Activated CD8-positive, alpha-beta T cell treated with anti-CD3 and anti-CD28 coated beads for 36 hours (primary cell): ENCODE data around the gene RGSL1. TPM values are rescaled to one million over a fixed set of nuclear protein-coding genes. Genes with fewer than 3 reads are reported as not detected.

ENCODE experiments used
- ATAC-seq: fragments of 200-7000 bp; cut with Tn5 transposase; one replicate; pipeline ENCODE4 v1.10.0; 2021; ENCODE audit warnings: mild to moderate bottlenecking, moderate library complexity
- CTCF ChIA-PET: fragments of 350-600 bp; sonication (Branson Sonifier 250); formaldehyde crosslinking; loops from one replicate; lab custom pipeline; 2021; ENCODE audit warnings: antibody characterized with exemption; lab: Charles Lee
- POLR2A ChIA-PET: fragments of 350-600 bp; sonication (Branson Sonifier 250); formaldehyde crosslinking; loops from one replicate; lab custom pipeline; 2021; ENCODE audit warnings: antibody characterized with exemption; lab: Charles Lee
- DNase-seq: peaks from one replicate; pipeline ENCODE4 v3.0.0-alpha.2; 2020
- H3K27ac Mint-ChIP-seq: one replicate; pipeline ENCODE4 v1.8.0; 2021; ENCODE audit warnings: mild to moderate bottlenecking, mixed read lengths
- H3K27me3 Mint-ChIP-seq: one replicate; pipeline ENCODE4 v1.8.0; 2021; ENCODE audit warnings: mixed read lengths
- H3K36me3 Mint-ChIP-seq: one replicate; pipeline ENCODE4 v1.8.0; 2021; ENCODE audit warnings: low read depth, mixed read lengths
- H3K4me1 Mint-ChIP-seq: one replicate; pipeline ENCODE4 v1.8.0; 2021; ENCODE audit warnings: low read depth, mixed read lengths
- H3K4me3 Mint-ChIP-seq: one replicate; pipeline ENCODE4 v1.8.0; 2021; ENCODE audit warnings: mild to moderate bottlenecking, moderate library complexity, mixed read lengths
- H3K9me3 Mint-ChIP-seq: one replicate; pipeline ENCODE4 v1.8.0; 2021; ENCODE audit warnings: mixed read lengths
- intact Hi-C: fragments of 100-400 bp; cut with micrococcal nuclease; formaldehyde crosslinking; loops from one replicate; pipeline ENCODE4 v1.10.0; 2022
- total RNA-seq, 2 experiments: library from RNA; stranded (reverse); gene quantifications; one replicate each; pipeline ENCODE4 v1.2.3, GENCODE V29; 2021
- TF ChIP-seq, protein P1 (sequence below): fragments of 200-600 bp; IDR thresholded peaks from one replicate; pipeline ENCODE4 v1.8.0; 2022; ENCODE audit warnings: antibody characterized with exemption, mild to moderate bottlenecking

Gene RGSL1
- total RNA-seq, 2 experiments from 2014 or later = not detected

DNA sequence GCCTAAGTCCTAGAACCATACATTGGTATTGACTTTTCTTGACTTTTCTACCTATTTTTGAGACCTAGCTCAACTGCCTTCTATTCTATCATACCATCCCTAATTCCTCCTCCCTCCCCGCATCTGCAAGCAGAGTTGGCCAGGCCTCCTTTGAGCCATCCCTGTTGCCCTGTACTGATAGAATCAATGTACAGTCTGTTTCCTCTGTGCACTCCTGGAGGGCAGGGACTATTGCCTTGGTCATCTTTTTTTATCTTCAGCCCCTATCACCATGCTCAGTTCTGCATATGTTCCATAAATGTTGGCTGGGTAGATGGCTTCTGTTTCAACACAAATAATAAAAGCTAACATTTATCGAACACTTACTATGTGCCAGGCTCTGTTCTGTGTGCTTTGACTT is 158.3 kb downstream of the RGSL1 start:
- DNase-seq = no peak
- Mint-ChIP-seq H3K4me1 (peaks cover 43% of the 10 kb centered on the region), H3K9me3 (no peaks in the 10 kb centered on the region), H3K27ac (no peak overlapping the region), H3K27me3 (peaks cover 58% of the 10 kb centered on the region), H3K36me3 (no peaks in the 10 kb centered on the region), H3K4me3 (no peak overlapping the region)
- ChIA-PET POLR2A (no interaction called here), CTCF (interaction anchor here (0.8 to 27.6 kb wide), 7 partner anchors 7 to 181 kb away, joined by 3 to 1003 read pairs (median 3); partner anchors contain the start of genes NPL and RGS8)
- ATAC-seq = no peak
- intact Hi-C loops = no loop called here
- TF ChIP-seq, protein P1, sequence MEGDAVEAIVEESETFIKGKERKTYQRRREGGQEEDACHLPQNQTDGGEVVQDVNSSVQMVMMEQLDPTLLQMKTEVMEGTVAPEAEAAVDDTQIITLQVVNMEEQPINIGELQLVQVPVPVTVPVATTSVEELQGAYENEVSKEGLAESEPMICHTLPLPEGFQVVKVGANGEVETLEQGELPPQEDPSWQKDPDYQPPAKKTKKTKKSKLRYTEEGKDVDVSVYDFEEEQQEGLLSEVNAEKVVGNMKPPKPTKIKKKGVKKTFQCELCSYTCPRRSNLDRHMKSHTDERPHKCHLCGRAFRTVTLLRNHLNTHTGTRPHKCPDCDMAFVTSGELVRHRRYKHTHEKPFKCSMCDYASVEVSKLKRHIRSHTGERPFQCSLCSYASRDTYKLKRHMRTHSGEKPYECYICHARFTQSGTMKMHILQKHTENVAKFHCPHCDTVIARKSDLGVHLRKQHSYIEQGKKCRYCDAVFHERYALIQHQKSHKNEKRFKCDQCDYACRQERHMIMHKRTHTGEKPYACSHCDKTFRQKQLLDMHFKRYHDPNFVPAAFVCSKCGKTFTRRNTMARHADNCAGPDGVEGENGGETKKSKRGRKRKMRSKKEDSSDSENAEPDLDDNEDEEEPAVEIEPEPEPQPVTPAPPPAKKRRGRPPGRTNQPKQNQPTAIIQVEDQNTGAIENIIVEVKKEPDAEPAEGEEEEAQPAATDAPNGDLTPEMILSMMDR = no peak

DNA sequence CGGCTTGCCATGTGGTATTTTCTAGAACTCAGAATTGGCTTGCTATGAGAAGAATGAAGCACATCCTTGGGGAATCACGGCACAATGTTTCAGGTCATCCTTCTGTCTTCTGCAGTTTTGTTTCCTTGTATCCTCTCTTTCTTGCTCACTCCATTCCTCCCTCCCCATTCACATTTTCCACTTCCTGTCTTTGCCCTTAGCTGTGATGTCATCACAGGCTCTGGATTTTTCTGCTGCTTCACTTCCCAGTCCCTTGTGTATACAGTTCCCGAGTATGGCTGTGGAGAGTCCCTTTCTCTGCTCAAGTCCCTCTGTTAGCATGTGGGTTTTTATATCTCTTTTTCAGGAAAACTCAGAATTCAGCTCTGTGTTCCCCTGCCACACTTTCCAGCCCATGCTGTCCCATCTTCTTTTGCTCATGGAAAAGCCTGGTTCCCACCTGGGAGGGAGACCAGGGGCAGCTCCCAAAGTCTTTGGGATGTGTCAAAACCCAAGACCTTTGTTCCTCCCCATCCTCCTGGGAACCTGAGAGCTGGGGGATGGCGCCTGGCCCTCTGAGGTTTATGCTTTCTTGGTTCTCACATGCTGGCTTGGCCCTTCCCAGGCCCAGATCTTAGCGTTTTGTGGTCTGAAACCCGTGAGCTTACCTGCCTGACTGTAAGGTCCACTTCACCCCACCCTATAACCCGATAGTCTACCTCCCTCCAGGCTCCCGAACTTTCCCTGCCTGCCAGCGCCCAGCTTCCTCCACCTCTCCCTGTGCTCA is 159.1 kb downstream of the RGSL1 start:
- H3K27me3 Mint-ChIP-seq = peaks cover 66% of the 10 kb centered on the region
- no peaks in the 10 kb centered on the region for H3K9me3 Mint-ChIP-seq
- H3K4me3 Mint-ChIP-seq = no peak overlapping the region
- H3K36me3 Mint-ChIP-seq = no peaks in the 10 kb centered on the region
- ChIA-PET CTCF (interaction anchor here (0.8 to 27.6 kb wide), 4 partner anchors 11 to 180 kb away, joined by 3 to 1003 read pairs (median 5); partner anchors contain the start of genes NPL and RGS8), POLR2A (no interaction called here)
- no peak overlapping the region for H3K27ac Mint-ChIP-seq
- TF ChIP-seq, protein P1 = no peak
- peaks cover 50% of the 10 kb centered on the region for H3K4me1 Mint-ChIP-seq
- ATAC-seq (no peak), DNase-seq (no peak)
- intact Hi-C loops = no loop called here

Other genes with a start within 250 kb of the RGSL1 start
- gene GLUL, start 58.4 kb upstream of the RGSL1 start, total RNA-seq = 10 to 100 TPM; 50.6 to 52.8 TPM
- not detected for gene TEDDM1, start 49.5 kb upstream of the RGSL1 start, total RNA-seq
- gene RNASEL, start 139.1 kb downstream of the RGSL1 start, total RNA-seq = 1 to 10 TPM; 3.7 TPM
- gene RGS16, start 154.2 kb downstream of the RGSL1 start, total RNA-seq = 10 to 100 TPM; 33.8 to 35.6 TPM
- gene RGS8, start 234.4 kb downstream of the RGSL1 start, total RNA-seq = not detected